ENCODE measurements around the gene PRSS3. TPM values are rescaled to one million over a fixed set of nuclear protein-coding genes. Genes with fewer than 3 reads are reported as not detected.

The PRSS3 gene
- total and polyA plus RNA-seq, 3 experiments from 2014 or later, result 0.72 to 0.84 TPM; not detected in 1

GRCh38 chr9:33815781-33816180 is 20.4 kb downstream of the PRSS3 start:
- no peaks in the 10 kb centered on the region for H3K9me3 ChIP-seq (ENCODE audit: low read length)
- H3K27ac ChIP-seq (ENCODE audit: low read depth, low read length), result peak overlapping the region; percentile 90
- H3K4me3 ChIP-seq (ENCODE audit: low read length), result no peak overlapping the region
- Mint-ChIP-seq H3K4me3 (peak overlapping the region; percentile 85 to 93 (median 88)), H3K27ac (peak overlapping the region; percentile 93 to 98 (median 98)), H3K4me1 (peaks cover 36 to 50% (median 49%) of the 10 kb centered on the region in 3 donors), H3K27me3 (peaks cover 1 to 4% of the 10 kb centered on the region in 2 donors), H3K9me3 (no peaks in the 10 kb centered on the region), H3K36me3 (peaks cover 0 to 6% (median 0%) of the 10 kb centered on the region in 3 donors)
- no peaks in the 10 kb centered on the region for H3K36me3 ChIP-seq (ENCODE audit: insufficient read depth, low read length)
- no peak for DNase-seq
- CTCF ChIA-PET, result interaction anchor here (4.1 kb wide), 1 partner anchor 35 kb away, joined by 49 read pairs; no protein-coding TSS in a partner anchor
- H3K27me3 ChIP-seq (ENCODE audit: insufficient read depth, low read length, poor library complexity, severe bottlenecking), result no peaks in the 10 kb centered on the region
- POLR2A ChIA-PET, result interaction anchor here (1.4 kb wide), 1 partner anchor 35 kb away, joined by 4 read pairs; no protein-coding TSS in a partner anchor
- H3K4me1 ChIP-seq (ENCODE audit: insufficient read depth, low read length), result peaks cover 29% of the 10 kb centered on the region

GRCh38 chr9:33816327-33817252 is 21.2 kb downstream of the PRSS3 start, which contains the start of gene UBE2R2:
Gene UBE2R2 (plus strand): TSS chr9:33817160. CDS start chr9:33817758, 598 bp downstream.
- H3K27me3 ChIP-seq (ENCODE audit: insufficient read depth, low read length, poor library complexity, severe bottlenecking), result no peaks in the 10 kb centered on the region
- H3K27ac Mint-ChIP-seq, result peak within 1 kb of the TSS; percentile 93 to 100 (median 98)
- H3K27me3 Mint-ChIP-seq, result peaks cover 0 to 1% of the 10 kb centered on the region in 2 donors
- peak within 1 kb of the TSS; percentile 71 for H3K4me3 ChIP-seq (ENCODE audit: low read length)
- H3K4me3 Mint-ChIP-seq, result peak within 1 kb of the TSS; percentile 91 to 100 (median 96)
- no peaks in the 10 kb centered on the region for H3K9me3 ChIP-seq (ENCODE audit: low read length)
- ChIA-PET CTCF (no interaction called here), POLR2A (interaction anchor here (1.4 kb wide), 1 partner anchor 34 kb away, joined by 4 read pairs; no protein-coding TSS in a partner anchor)
- no peaks in the 10 kb centered on the region for H3K9me3 Mint-ChIP-seq
- peaks cover 0 to 6% (median 0%) of the 10 kb centered on the region in 3 donors for H3K36me3 Mint-ChIP-seq
- H3K4me1 Mint-ChIP-seq, result peaks cover 38 to 58% (median 56%) of the 10 kb centered on the region in 3 donors
- H3K36me3 ChIP-seq (ENCODE audit: insufficient read depth, low read length), result no peaks in the 10 kb centered on the region
- peaks cover 33% of the 10 kb centered on the region for H3K4me1 ChIP-seq (ENCODE audit: insufficient read depth, low read length)
- peak; percentile 89 to 96 (median 93) for DNase-seq
- H3K27ac ChIP-seq (ENCODE audit: low read depth, low read length), result peak within 1 kb of the TSS; percentile 90

GRCh38 chr9:33817327-33818166 is 22.2 kb downstream of the PRSS3 start:
- POLR2A ChIA-PET, result no interaction called here
- DNase-seq, result peak; percentile 29 to 66 (median 48)
- Histone ChIP-seq H3K9me3 (ENCODE audit: low read length) (no peaks in the 10 kb centered on the region), H3K4me3 (ENCODE audit: low read length) (peak overlapping the region; percentile 71), H3K27me3 (ENCODE audit: insufficient read depth, low read length, poor library complexity, severe bottlenecking) (no peaks in the 10 kb centered on the region), H3K36me3 (ENCODE audit: insufficient read depth, low read length) (no peaks in the 10 kb centered on the region), H3K27ac (ENCODE audit: low read depth, low read length) (peak overlapping the region; percentile 63), H3K4me1 (ENCODE audit: insufficient read depth, low read length) (peaks cover 33% of the 10 kb centered on the region)
- peaks cover 38 to 58% (median 56%) of the 10 kb centered on the region in 3 donors for H3K4me1 Mint-ChIP-seq
- H3K4me3 Mint-ChIP-seq, result peak overlapping the region; percentile 91 to 100 (median 96)
- H3K9me3 Mint-ChIP-seq, result no peaks in the 10 kb centered on the region
- peak overlapping the region in 7 of 8 donors; percentile 50 to 100 (median 84) for H3K27ac Mint-ChIP-seq
- peaks cover 0 to 6% (median 0%) of the 10 kb centered on the region in 3 donors for H3K36me3 Mint-ChIP-seq
- CTCF ChIA-PET, result interaction anchor here (0.9 kb wide), 1 partner anchor 80 kb away, joined by 4 read pairs; no protein-coding TSS in a partner anchor
- no peaks in the 10 kb centered on the region for H3K27me3 Mint-ChIP-seq

- Histone ChIP-seq H3K27me3 (ENCODE audit: insufficient read depth, low read length, poor library complexity, severe bottlenecking) (no peaks in the 10 kb centered on the region), H3K36me3 (ENCODE audit: insufficient read depth, low read length) (no peaks in the 10 kb centered on the region), H3K27ac (ENCODE audit: low read depth, low read length) (peak overlapping the region; percentile 49), H3K9me3 (ENCODE audit: low read length) (no peaks in the 10 kb centered on the region), H3K4me3 (ENCODE audit: low read length) (peak overlapping the region; percentile 59), H3K4me1 (ENCODE audit: insufficient read depth, low read length) (peaks cover 33% of the 10 kb centered on the region)
- Mint-ChIP-seq H3K36me3 (peaks cover 0 to 6% (median 0%) of the 10 kb centered on the region in 3 donors), H3K27me3 (no peaks in the 10 kb centered on the region), H3K4me3 (peak overlapping the region; percentile 91 to 100 (median 96)), H3K9me3 (no peaks in the 10 kb centered on the region), H3K27ac (peak overlapping the region; percentile 16 to 100 (median 94)), H3K4me1 (peaks cover 38 to 58% (median 56%) of the 10 kb centered on the region in 3 donors)
- ChIA-PET POLR2A (no interaction called here), CTCF (interaction anchor here (0.9 kb wide), 1 partner anchor 80 kb away, joined by 4 read pairs; no protein-coding TSS in a partner anchor)
- peak in 1 of 5 donors; percentile 47 for DNase-seq
Measured at GRCh38 chr9:33818167-33818846, 22.9 kb downstream of the PRSS3 start.

GRCh38 chr9:33818847-33819500 is 23.6 kb downstream of the PRSS3 start:
- ChIA-PET CTCF (interaction anchor here (0.9 kb wide), 1 partner anchor 81 kb away, joined by 4 read pairs; no protein-coding TSS in a partner anchor), POLR2A (no interaction called here)
- no peaks in the 10 kb centered on the region for H3K9me3 ChIP-seq (ENCODE audit: low read length)
- H3K4me3 Mint-ChIP-seq, result peak overlapping the region; percentile 91 to 100 (median 96)
- peak overlapping the region; percentile 16 to 100 (median 94) for H3K27ac Mint-ChIP-seq
- no peaks in the 10 kb centered on the region for H3K36me3 ChIP-seq (ENCODE audit: insufficient read depth, low read length)
- H3K36me3 Mint-ChIP-seq, result peaks cover 0 to 8% (median 0%) of the 10 kb centered on the region in 3 donors
- H3K4me3 ChIP-seq (ENCODE audit: low read length), result peak overlapping the region; percentile 59
- H3K4me1 ChIP-seq (ENCODE audit: insufficient read depth, low read length), result peaks cover 33% of the 10 kb centered on the region
- peaks cover 35 to 54% (median 52%) of the 10 kb centered on the region in 3 donors for H3K4me1 Mint-ChIP-seq
- peak in 1 of 5 donors; percentile 33 for DNase-seq
- no peaks in the 10 kb centered on the region for H3K27me3 ChIP-seq (ENCODE audit: insufficient read depth, low read length, poor library complexity, severe bottlenecking)
- no peaks in the 10 kb centered on the region for H3K9me3 Mint-ChIP-seq
- no peaks in the 10 kb centered on the region for H3K27me3 Mint-ChIP-seq
- H3K27ac ChIP-seq (ENCODE audit: low read depth, low read length), result peak overlapping the region; percentile 49

GRCh38 chr9:33820231-33820745 is 24.9 kb downstream of the PRSS3 start:
- H3K27ac ChIP-seq (ENCODE audit: low read depth, low read length), result no peak overlapping the region
- no peaks in the 10 kb centered on the region for H3K9me3 ChIP-seq (ENCODE audit: low read length)
- no peak for DNase-seq
- H3K4me1 Mint-ChIP-seq, result peaks cover 31 to 46% (median 41%) of the 10 kb centered on the region in 3 donors
- peak overlapping the region; percentile 1 to 80 (median 31) for H3K27ac Mint-ChIP-seq
- H3K27me3 Mint-ChIP-seq, result no peaks in the 10 kb centered on the region
- peak overlapping the region in 5 of 7 donors; percentile 52 to 100 (median 64) for H3K4me3 Mint-ChIP-seq
- H3K36me3 ChIP-seq (ENCODE audit: insufficient read depth, low read length), result no peaks in the 10 kb centered on the region
- no peak overlapping the region for H3K4me3 ChIP-seq (ENCODE audit: low read length)
- ChIA-PET POLR2A (no interaction called here), CTCF (no interaction called here)
- H3K36me3 Mint-ChIP-seq, result peaks cover 0 to 8% (median 0%) of the 10 kb centered on the region in 3 donors
- H3K9me3 Mint-ChIP-seq, result no peaks in the 10 kb centered on the region
- H3K27me3 ChIP-seq (ENCODE audit: insufficient read depth, low read length, poor library complexity, severe bottlenecking), result no peaks in the 10 kb centered on the region
- peaks cover 33% of the 10 kb centered on the region for H3K4me1 ChIP-seq (ENCODE audit: insufficient read depth, low read length)

Data from CD8-positive, alpha-beta memory T cell (primary cell).